Progenitor cell of endocrine pancreas (in vitro differentiated cells): Measurements from ENCODE around the gene ARHGEF33. TPM values are rescaled to one million over a fixed set of nuclear protein-coding genes. Genes with fewer than 3 reads are reported as not detected.

Source experiments
- DNase-seq: peaks from one replicate; pipeline ENCODE4 v3.0.0; 2021; ENCODE audit warnings: low spot score; ENCODE audit not compliant: unreplicated experiment
- H3K27ac Mint-ChIP-seq: 2 replicates; pipeline ENCODE4 v1.8.0; 2021; ENCODE audit warnings: mild to moderate bottlenecking, moderate library complexity, mixed read lengths
- H3K27me3 Mint-ChIP-seq: 2 replicates; pipeline ENCODE4 v1.8.0; 2021; ENCODE audit warnings: mixed read lengths
- H3K36me3 Mint-ChIP-seq: 2 replicates; pipeline ENCODE4 v1.8.0; 2022; ENCODE audit warnings: mixed read lengths; ENCODE audit not compliant: insufficient read depth
- H3K4me1 Mint-ChIP-seq: 2 replicates; pipeline ENCODE4 v1.8.0; 2021; ENCODE audit warnings: low read depth, mixed read lengths
- H3K4me3 Mint-ChIP-seq: 2 replicates; pipeline ENCODE4 v1.8.0; 2021; ENCODE audit warnings: low read depth, mild to moderate bottlenecking, moderate library complexity, mixed read lengths
- H3K9me3 Mint-ChIP-seq: 2 replicates; pipeline ENCODE4 v1.8.0; 2021; ENCODE audit warnings: low read depth, mixed read lengths
- long read RNA-seq: library from polyadenylated mRNA; unstranded; transcript quantifications from one replicate; pipeline ENCODE4 v2.0.0, GENCODE V29; 2020
- total RNA-seq: library from RNA; stranded (reverse); gene quantifications from 2 replicates; pipeline ENCODE4 v1.2.1, GENCODE V29; 2021
- TF ChIP-seq, protein P1 (sequence below): fragments of 200-600 bp; sonication (generic); IDR thresholded peaks from one replicate; pipeline ENCODE4 v1.5.0; 2021; ENCODE audit warnings: antibody characterized with exemption, mild to moderate bottlenecking; ENCODE audit not compliant: unreplicated experiment

The ARHGEF33 gene
- total RNA-seq = 1.4 and 1.7 TPM in 2 replicates
- long read RNA-seq, partial matches to known transcripts = 0 of 2 reads
- long read RNA-seq, other reads (novel, unspliced or antisense) = 2 of 2 reads

DNA sequence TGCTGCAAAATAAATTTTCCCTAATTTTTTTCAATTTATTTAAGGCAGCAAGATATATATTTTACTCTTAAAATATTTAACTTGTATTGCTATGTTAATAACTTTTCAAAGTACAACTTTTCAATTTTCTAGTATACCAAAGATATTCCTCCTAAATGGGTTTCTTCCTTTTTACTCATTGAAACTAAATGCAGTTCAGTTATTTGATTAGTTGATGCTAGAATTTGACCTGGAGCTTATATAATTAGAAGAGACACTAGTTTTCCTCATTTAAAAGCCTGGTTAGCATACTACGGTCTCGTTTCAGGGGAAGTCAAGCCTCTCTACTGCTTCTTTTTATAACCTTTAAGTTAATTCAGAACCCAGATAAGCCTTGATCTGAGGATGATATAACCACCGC lies at the start of gene ARHGEF33:
Gene ARHGEF33 (plus strand): TSS at position 301 of the 400 bp plus-strand sequence. CDS start 29,573 bp downstream, outside the sequence.
- Mint-ChIP-seq H3K27me3 (no peaks in the 10 kb centered on the region), H3K36me3 (no peaks in the 10 kb centered on the region), H3K27ac (no peak within 1 kb of the TSS), H3K9me3 (no peaks in the 10 kb centered on the region), H3K4me1 (no peaks in the 10 kb centered on the region), H3K4me3 (no peak within 1 kb of the TSS)
- TF ChIP-seq, protein P1, sequence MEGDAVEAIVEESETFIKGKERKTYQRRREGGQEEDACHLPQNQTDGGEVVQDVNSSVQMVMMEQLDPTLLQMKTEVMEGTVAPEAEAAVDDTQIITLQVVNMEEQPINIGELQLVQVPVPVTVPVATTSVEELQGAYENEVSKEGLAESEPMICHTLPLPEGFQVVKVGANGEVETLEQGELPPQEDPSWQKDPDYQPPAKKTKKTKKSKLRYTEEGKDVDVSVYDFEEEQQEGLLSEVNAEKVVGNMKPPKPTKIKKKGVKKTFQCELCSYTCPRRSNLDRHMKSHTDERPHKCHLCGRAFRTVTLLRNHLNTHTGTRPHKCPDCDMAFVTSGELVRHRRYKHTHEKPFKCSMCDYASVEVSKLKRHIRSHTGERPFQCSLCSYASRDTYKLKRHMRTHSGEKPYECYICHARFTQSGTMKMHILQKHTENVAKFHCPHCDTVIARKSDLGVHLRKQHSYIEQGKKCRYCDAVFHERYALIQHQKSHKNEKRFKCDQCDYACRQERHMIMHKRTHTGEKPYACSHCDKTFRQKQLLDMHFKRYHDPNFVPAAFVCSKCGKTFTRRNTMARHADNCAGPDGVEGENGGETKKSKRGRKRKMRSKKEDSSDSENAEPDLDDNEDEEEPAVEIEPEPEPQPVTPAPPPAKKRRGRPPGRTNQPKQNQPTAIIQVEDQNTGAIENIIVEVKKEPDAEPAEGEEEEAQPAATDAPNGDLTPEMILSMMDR = no peak
- no peak for DNase-seq

DNA sequence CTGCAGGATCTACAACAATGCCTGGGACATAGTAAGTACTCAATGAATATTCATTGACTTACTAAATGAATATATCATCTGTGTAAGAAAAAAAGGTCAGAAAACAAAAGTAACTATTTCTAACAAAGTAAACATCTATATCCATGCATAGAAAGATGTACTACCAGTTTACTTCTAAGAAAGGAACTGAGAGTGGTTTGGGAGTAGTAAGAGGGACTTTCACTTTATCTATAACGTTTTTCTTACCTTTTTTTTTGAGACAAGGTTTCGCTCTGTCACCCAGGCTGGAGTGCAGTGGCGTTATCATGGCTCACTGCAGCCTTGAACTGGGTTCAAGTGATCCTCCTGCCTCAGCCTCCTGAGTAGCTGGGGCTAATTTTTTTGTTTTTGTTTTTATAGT lies 39.6 kb upstream of the ARHGEF33 start:
- Mint-ChIP-seq H3K36me3 (peaks cover 32% of the 10 kb centered on the region), H3K27me3 (no peaks in the 10 kb centered on the region), H3K4me3 (no peak overlapping the region), H3K27ac (no peak overlapping the region), H3K4me1 (no peaks in the 10 kb centered on the region), H3K9me3 (no peaks in the 10 kb centered on the region)
- TF ChIP-seq, protein P1 = no peak
- no peak for DNase-seq

DNA sequence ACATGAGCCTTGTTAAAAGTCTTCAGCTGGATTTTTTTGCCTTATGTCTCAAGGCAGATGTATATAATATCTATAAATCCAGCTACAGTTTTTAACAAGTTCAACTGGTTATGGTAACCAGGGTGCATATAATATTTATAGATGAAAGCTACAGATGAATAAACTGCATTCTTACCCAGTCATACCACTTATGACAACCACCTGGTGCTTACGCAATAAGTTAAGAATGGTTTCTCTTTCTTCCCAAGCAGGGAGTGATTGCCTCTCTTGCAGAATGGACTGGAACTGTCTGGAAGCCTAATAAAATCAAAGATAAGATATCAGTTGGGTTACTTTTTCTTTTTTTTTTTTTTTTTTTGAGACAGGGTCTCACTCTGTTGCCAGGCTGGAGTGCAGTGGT lies 33.5 kb upstream of the ARHGEF33 start:
- no peaks in the 10 kb centered on the region for H3K4me1 Mint-ChIP-seq
- H3K27me3 Mint-ChIP-seq = no peaks in the 10 kb centered on the region
- TF ChIP-seq, protein P1 = no peak
- H3K36me3 Mint-ChIP-seq = peaks cover 35% of the 10 kb centered on the region
- H3K27ac Mint-ChIP-seq = no peak overlapping the region
- no peaks in the 10 kb centered on the region for H3K9me3 Mint-ChIP-seq
- DNase-seq = no peak
- no peak overlapping the region for H3K4me3 Mint-ChIP-seq

DNA sequence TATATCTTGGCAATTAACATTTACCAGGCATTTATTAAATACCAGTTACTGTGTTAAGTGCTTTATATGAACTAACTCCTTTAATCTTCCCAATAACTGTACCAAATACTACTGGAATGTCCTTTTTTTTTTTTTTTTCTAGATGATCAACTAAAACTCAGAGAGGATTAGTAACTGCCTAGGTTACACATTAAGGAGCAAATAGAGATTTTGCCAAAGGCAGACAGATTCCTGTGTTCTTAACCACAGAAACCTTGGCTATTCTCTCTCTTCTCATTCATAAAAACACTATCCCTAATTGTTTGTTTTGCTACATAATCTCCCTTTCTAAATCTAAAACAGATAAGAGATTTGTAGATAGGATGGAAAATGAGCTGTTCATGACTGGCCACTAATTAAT lies 27.2 kb upstream of the ARHGEF33 start:
- H3K9me3 Mint-ChIP-seq = no peaks in the 10 kb centered on the region
- H3K4me3 Mint-ChIP-seq = no peak overlapping the region
- no peak for DNase-seq
- TF ChIP-seq, protein P1 = no peak
- H3K4me1 Mint-ChIP-seq = peaks cover 23% of the 10 kb centered on the region
- peaks cover 7% of the 10 kb centered on the region for H3K27me3 Mint-ChIP-seq
- H3K27ac Mint-ChIP-seq = no peak overlapping the region
- H3K36me3 Mint-ChIP-seq = peaks cover 39% of the 10 kb centered on the region

DNA sequence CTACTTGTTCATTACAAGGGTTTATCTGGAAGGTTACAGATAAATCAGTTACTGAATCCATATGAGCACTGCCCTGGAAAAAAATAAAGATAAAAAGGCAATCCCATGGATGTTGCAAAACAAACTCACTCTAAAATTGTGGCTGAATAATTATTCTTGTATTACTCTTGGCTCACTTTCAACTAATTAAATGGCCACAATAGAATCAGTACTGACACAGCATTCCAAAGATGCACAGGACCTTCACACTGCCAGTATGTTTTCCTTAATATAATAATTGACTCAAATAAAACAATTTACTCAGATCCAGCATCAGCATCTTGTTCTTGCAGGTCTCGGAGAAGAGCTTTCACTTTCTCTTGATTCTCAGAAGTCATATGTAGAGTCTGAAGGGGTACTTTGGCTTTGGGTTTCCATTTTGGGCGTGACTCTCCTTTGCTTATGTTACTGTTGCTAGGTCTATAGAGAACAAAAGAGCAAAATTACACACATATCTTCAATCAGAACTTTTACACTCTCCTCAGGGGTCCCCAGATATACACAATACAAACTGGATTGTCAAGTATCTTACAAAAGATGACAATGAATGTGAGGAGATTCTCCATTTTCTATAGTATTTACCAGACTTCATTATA lies 26.5 kb upstream of the ARHGEF33 start:
- Mint-ChIP-seq H3K4me1 (peaks cover 23% of the 10 kb centered on the region), H3K4me3 (no peak overlapping the region), H3K27me3 (peaks cover 7% of the 10 kb centered on the region), H3K27ac (no peak overlapping the region), H3K9me3 (no peaks in the 10 kb centered on the region), H3K36me3 (peaks cover 41% of the 10 kb centered on the region)
- TF ChIP-seq, protein P1 = no peak
- DNase-seq = no peak
